GM04503 (cell line): Measurements from ENCODE around the gene ARSI.
A peak's percentile ranks its signal among the peaks of the same experiment; 100 is the strongest.
"Not testable (repeated sequence)": the region's sequence is repeated elsewhere in the genome, so short reads cannot be mapped to it uniquely, and the experiment has no call there.

Experiments used
- DNase-seq: peaks from one replicate; pipeline ENCODE4 v3.0.0-alpha.2; 2012; ENCODE audit warnings: low read depth

ARSI gene

DNA sequence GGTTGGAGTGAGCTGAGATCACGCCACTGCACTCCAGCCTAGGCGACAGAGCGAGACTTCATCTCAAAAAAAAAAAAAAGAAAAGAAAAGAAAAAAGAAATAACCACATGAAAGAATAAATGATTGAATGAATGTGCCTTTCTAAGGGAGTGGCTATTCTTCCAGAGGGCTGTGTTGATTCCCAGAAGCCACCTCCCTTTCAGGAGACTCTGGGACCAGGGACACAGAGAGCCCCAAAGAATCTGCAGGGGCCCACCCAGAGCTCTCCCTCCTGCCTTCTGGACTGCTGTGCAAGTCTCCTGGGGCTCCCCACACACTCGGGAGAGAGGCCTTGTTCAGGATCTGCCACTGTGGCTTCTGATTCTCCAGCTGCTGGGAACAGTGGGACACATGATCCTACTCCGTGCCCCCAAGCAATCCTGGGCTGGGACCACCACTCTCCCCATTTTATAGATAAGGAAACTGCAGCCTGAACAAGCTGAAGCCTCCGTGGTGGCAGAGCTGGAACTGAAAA is 36.8 kb downstream of the ARSI start:
- DNase-seq = no peak

DNA sequence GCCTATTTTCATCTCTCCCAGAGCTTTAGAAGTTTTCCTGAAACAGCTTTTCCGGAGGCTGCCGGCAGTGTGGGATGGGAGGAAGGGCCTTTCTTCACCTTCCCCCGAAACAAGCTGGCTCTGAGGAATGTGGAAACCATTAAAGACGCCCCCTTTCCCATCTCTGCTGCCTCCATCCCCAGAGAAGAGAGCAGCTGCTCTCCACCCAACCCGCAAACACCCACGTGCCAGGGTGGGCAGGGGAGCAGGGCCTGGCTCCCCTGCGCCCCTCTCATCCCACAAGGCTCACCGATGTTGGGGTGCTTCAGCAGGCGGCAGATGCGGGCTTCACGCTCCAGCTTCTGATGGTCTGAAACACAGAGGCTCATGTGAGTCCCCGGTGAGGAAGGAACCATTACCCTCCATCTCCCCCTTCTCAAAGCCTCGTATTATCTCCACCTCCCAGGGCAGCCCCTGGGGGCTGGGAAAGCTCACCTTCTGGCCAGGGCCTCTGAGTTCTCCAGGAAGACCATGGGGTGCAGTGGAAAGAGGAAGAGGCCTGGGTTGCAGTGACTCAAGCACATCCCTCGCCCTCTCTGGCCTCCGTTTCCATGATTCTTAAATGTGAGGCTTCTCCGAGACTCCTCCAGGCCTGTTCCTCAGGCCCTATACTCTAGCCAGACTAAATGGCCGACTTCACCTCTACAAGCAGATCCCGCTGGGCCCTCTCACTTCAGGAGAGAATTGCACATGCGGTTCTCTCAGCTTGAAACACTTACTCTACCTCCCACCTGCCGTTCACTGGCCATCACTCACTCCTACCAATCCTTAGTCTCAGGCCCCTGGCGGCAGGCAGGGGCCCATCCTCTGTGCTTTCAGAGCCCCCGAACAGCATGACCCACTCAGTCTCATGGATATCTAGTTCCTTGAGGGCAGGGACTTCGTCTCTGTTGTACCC is 37.8 kb downstream of the ARSI start:
- DNase-seq = no peak

DNA sequence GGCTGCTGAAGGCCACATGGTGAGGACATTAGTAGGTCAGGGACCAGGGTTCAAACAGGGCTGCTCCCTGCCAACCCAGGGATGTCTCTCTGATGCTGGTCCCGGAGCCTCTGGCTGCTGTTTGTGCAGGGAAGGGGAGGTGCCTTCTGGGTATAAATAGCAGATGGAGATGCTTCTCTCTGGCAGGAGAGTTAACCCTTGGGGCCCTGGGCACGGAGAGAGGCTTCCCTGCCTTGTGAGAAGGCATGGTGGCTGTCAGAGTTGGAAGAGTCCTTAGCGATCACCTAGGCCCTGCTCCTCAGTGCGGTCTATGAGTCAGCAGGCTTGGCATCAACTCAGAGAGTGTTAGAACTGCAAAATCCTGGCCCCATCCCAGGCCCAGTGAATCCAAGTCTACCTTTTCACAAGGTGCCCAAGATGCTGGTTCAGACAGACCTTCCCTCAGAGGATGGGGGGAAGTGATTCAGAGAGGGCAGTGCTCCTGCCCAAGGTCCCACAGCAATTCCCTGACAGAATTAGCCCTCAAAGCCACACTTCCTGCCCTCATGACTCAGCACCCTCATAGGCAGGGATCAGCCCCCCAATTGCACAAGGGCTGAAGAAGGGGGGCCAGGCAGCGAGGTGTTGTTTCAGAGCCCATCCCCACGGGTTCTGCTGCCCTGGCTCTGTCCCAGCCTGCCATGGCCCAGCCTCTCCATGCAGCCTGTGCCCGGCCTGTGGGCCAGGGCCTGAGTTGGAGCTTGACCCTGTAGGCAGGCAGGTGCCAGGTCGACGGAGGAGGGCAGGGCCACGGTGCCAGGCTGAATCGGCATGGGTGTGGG is 38.7 kb downstream of the ARSI start:
- DNase-seq = peak; percentile 61

DNA sequence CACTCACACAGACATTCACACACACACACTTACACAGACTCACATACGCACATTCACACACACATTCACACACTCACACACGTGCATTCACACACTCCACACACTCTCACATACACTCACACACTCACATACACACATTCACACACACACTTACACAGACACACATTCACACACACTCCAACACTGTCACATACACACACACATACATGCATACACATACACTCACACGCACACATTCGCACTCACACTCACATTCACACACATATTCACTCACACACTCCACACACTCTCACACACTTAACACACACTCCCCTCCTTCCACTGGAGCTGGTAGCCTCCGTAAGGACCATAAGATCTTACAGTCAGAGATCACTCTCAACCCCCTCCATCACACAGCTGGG is 39.3 kb downstream of the ARSI start:
- no peak for DNase-seq

DNA sequence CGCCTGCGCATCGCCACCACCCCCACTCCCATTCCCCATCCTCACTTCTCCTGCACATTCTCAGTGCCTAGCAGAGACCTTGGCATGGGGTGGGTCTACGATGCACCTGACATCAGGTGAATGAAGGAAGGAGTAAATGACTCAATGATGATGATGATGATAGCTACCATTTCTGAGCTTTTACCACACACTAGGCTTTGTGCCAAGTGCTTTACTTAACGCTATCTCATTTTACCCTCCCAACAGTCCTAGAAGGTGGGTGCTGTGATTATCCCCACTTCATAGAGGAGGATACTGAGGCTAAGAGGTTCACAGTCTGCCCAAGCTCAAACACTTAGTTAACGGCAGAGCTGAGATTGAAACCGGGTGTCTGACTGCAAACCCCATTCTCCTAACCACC is 40.2 kb downstream of the ARSI start:
- no peak for DNase-seq

DNA sequence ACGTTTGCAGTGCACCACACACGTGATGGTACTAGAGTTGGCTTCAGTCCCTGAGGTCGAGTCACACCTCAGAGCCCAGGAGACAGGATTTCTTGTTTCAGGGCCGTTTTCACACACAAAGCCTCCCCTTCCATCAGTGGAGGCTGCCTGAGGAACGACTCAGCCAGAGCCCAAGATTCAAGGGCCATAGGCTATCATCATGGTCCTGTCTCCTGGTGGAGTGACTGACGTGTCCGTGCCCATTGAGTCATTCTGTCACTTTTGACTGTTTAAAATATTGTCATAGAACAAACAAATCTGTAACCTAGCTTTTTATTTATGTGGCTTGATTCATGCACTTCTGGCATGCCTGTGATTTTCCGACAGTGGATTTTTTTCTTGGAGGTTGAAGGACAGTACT is 41.5 kb downstream of the ARSI start:
- no peak for DNase-seq

DNA sequence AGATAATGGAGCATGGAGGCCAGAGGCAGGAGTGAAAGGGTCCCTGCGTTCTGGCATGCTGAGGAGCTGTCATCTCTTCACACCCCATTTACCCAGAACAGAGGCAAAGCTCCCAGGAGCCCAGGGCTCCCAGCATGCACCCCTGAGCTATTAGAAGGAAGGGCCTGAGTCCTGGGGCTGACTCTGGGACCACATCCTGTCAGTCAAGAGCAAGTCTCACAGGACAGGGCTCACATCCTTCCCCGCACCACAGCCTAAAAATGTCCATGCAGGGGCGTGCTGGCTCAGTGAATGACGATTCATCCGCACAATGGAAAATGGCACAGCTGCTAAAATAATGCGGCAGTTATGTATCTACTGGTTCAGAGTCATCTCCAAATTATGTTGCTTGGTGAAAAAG is 44.6 kb downstream of the ARSI start:
- no peak for DNase-seq

DNA sequence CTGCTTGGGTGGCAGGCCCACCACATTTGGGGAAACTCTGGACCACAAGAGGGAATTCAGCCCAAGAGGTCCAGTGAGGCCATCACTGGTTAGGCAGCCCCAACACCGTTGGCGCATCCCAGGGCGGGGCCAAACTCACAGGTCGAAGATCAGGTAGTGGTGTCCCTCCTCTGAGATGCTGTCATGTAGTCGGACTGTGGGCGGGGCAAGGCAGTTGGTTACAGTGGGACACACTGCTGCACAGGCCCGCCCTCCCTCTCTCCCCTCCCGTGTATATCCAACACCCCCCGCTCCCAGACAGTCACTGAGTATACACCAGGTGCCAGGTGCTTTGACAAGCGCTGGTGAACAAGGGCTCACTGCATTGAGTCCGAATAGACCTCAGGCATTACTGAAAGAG is 45.3 kb downstream of the ARSI start:
- no peak for DNase-seq

DNA sequence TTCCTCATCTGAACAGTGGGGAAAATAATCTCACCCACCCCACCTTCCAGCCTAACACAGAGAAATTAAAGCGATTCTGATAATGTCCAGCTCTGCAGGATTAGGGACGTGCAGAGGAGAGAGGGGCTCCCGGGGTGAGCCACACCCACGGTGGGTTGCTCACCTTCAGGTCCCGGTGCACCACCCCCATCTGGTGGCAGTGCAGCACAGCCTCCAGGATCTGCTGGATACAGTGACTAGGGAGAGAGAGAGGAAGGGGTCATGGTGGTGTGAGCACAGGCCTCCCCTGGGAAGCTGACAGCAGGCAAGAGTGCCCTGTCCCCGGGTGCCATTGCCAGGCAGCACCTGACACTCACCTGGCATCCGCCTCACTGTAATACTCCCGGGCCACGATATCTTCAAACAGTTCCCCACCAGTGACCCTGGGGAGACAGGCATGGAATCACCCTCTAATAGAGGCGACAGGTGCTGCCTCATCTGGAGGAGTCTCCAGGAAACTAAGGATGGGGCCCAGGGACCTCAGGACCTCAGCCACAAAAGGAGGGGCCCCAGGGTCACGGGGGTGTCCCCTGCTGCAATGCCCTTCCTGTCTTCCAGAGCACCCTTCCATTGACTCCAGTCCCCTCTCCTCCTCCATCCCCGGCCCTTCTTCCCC is 46.2 kb downstream of the ARSI start:
- DNase-seq = no peak

DNA sequence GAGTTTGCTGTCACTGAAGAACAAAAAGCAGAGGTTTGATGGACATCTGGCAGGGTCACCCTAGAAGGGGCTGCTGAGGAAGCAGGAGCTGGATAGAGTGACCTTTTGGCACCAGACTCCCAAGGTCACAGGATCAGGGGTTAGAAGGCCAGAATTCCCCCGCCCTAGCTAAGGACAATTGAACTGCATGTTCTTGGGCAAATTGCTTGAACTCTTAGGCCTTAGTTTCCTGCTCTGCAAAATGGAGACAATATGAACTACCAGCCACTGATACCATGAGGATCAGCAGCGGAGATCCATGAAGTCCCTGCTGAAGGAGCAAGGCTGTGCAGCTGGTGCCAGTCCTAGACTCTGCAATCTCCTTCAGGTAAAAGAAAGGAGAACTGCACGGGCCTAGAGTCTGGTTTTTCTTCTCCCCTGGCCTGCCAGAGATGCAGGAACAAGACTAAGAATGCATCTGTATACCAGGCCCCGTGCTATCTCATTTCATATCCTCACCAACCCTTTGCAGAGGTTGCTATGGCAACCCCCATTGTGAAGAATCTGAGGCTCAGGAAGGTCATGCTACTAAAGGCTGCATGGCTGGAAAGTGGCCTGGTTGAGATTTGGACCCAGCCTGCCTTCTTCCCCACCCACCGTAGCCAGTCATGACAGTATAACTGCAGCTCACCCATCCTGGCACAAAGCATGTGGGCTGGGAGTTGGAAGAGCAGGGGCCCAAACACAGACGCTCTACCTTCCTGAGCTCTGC is 46.9 kb downstream of the ARSI start:
- no peak for DNase-seq

DNA sequence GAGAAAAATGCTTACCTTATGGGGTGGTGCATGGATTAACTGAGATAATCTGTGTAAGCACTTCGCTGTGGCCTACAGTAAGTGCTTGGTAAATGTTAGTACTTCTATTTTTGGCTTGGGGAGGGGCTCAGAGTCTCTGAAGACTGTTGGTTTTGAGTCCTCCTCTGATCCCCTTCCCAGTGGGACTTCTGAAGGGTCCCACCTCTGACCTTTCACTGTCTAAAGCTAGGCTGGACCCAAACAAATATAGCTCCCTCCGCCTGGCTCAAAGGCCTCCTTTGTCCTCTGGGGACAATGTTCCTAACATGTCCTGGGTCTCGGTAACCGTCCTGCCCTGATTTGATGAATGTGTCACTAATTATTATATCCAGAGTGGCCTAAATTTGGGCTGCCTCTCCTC is 47.9 kb downstream of the ARSI start:
- DNase-seq = no peak

DNA sequence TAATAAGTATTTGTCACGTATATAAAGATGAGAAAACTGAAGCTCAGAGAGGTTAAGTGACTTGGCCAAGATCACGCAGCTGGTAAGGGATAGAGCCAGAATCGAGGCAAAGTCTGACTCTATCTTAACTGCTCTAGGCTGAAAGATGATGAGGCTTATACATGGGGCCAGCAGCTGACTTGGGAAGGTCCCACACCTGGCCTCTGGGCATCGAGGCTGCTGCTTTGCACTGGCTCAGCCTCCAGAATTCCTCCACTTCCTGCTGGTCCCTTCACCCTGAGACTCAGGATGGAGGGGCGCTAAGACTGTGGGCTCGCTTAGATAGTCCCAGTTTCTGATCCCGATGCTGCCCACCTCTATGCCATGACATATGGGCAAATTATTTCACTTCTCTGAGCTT is 48.3 kb downstream of the ARSI start:
- no peak for DNase-seq

DNA sequence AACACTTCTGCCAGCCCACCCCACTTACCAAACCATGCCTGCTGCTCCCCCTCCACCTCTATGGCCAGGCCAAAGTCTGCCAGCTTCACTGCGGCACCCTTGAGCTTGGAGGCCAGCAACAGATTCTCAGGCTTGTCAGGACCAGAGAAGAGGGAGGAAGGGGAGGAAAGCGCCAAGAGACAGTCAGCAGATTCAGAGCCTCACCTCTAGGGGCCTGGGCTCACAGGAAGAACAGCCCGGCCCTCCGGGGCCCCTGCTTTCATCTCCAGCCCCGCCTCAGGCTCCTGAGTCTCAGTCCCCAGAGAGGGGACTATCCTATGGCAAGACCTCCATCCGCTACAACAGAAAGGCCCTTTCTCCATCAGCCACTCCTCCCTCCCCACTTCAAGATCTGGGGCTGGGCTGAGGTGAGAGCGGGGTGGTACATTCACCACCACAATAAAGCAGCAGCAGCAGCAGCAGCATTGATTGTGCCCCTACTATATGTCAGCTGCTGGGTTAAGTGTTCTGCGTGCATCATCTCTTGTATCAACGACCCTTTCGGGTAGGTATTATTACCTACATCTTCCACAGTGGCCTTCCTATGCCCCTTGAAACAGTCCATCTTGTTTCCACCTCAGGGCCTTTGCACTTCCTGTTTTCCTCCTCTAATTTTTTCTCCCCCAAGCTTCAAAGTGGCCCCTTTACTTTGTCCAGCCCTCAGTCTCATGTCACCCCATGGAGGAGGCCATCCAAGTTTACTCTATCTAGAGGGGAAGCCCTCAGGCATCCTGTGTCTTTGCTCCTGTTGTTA is 49.1 kb downstream of the ARSI start:
- no peak for DNase-seq

DNA sequence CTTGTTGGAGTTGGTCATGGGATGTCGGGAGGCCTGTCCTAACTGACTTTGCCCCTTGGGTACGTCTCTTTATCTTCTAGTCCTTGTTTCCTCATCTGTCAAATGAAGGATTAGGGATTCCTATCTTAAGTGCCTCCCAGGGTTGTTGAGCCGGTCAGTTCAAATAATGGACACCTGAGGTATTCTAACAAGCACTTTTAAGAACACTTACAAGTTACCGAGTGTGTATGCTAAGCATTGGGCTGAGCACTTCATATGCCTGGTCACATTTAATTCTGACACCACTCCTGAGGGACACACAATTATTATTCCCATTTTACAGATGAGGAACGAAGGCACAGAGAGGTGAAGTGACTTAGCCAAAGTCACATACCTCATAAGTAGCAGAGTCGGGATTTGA is 50.2 kb downstream of the ARSI start:
- DNase-seq = no peak

DNA sequence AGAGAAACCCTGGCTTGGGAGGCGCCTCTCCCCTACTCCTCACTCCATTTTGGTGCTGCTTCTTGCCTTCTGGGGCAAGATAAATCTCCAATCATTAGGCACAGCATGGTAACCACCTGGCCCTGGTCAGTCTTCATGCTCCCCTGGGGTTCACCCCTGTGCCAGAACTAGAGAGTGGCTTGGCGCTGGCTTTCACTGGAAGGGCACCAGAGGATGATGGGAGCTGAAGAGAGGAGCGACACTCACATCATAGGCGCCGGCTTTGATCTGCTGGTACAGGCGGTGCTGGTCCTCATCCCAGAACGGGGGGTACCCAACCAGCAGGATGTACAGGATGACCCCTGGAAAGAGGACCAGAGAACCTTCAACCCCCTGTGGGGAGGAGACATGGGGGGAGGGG is 51.2 kb downstream of the ARSI start:
- no peak for DNase-seq

DNA sequence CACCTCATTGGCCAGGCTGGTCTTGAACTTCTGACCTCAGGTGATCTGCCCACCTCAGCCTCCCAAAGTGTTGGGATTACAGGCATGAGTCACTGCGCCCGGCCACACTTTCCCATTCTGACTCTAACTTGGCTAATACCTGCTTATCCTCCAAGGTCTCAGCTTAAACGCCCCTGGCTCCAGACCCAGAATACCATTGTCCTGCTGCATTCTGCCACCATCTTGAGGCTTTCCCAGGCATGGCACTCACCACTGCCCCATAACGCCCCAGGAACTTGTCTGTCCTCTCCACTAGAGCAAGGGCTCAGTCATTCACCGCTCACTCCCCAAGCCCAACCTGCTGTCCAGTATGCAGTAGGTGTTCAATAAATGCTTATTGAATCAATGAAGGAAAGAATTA is 53.0 kb downstream of the ARSI start:
- no peak for DNase-seq

DNA sequence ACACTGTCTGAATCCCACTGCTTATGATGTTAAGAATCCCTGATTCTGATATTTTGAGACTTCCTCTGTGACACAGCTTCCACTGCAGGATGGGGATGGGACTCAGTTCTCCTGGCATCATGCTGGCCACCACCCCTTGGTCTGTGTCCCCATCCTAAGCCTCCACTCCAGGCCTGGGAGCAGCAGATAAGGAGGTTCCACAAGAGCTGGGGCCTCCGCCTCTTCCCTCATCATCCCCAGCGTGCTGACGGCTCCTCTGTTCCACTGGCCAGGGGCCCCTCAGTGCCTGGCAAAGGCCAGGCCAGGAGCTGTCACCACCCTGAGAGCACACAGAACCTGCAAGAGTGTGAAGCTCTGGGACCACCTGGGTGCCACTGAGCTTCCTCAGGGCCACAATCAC is 53.8 kb downstream of the ARSI start:
- no peak for DNase-seq

DNA sequence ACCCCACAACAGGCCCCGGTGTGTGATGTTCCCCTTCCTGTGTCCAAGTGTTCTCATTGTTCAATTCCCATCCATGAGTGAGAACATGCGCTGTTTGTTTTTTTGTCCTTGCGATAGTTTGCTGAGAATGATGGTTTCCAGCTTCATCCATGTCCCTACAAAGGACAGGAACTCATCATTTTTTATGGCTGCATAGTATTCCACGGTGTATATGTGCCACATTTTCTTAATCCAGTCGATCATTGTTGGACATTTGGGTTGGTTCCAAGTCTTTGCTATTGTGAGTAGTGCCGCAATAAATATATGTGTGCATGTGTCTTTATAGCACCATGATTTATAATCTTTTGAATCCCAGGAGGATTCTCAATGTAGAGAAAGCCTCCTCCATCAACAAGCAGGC is 54.2 kb downstream of the ARSI start:
- not testable (repeated sequence) for DNase-seq

DNA sequence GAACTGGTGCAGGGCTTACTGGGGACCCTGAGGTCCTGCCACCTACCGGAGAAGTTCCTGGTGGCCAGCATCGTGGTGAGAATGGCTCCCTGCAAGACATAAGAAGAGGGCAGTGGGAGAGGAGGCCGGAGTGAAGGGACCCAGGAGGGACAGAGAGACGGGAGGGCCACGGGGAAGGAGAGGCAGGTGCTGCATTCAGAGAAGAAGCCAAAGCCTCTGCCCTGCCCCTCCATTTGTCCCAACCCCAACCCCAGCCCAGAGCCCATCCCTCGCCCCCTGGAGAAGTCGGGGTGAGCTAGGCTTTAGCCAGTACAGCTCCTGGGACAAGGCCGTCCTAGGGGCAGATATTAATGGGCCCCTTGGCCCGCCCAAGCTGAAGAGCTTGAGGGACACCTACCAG is 55.0 kb downstream of the ARSI start:
- no peak for DNase-seq

DNA sequence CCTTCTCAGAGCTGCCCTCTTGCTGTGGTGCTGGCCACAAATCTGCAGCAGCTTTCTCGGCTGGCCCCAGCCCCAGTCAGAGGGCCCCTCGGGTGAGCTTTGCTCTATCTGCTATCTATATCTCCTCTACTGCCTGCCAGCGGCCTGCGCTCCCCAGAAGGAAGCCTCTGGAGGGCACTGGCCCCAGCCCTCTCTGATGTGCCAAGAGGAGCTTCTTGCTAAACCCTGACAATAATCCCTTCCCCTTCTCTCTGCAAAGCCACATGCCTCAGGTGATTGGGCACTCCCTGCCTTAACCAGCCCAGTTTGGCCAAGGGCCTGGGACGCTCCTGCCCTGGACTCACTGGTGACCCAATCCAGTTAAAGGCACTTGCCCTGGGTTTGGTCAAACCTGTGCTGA is 55.9 kb downstream of the ARSI start:
- DNase-seq = no peak

DNA sequence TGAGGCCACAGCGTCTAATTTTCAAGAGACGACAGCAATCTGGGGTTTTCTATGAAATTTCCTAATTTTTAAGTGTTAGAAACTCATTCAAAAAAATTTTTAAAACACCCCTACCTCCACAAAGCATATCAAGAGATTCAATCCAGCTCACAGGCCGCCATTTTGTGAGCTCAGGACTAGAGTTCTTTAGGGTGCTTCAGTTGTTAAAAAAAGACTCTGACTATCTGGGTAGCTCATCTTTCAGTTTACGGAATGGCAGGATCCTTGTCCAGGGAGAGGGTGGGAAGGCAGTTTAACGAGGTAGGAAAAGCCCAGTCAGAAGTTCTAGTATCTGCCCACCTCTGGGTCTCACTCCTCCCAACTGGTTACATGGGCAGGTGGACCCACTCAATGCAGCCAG is 56.3 kb downstream of the ARSI start:
- no peak for DNase-seq
